ENCODE results near the gene SPHKAP. TPM values are rescaled to one million over a fixed set of nuclear protein-coding genes. Genes with fewer than 3 reads are reported as not detected.

SPHKAP gene
- total and polyA plus RNA-seq, 2 of the 13 experiments (the other 11 are each of a cell fraction or from before 2014, with no cell fraction given) = not detected

DNA sequence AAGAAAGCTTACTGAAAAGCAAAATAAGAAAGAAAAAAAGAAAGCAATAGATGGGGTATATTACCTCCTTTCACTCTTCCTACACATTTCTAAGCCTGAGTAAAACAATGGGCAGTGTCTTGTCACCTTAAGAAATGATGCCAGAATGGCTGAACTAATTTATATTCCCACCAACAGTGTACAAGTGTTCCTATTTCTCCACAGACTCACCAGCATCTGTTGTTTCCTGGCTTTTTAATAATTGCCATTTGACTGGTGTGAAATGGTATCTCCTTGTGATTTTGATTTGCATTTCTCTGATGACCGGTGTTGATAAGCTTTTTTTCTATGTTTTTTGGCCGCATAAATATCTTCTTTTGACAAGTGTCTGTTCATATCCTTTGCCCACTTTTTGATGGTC is 98.4 kb downstream of the SPHKAP start:
- 44% methylated on average over 2 of the region's 2 CpGs for WGBS (ENCODE audit: low lambda C conversion rate)
- in situ Hi-C loops (cut with HindIII; ENCODE audit: extremely low pct_ligation_motif_present, low pct_unique_long_range_greater_than_20kb) = no loop called here
- no peak overlapping the region for H3K9ac ChIP-seq (ENCODE audit: insufficient read depth, low read depth, low read length)

DNA sequence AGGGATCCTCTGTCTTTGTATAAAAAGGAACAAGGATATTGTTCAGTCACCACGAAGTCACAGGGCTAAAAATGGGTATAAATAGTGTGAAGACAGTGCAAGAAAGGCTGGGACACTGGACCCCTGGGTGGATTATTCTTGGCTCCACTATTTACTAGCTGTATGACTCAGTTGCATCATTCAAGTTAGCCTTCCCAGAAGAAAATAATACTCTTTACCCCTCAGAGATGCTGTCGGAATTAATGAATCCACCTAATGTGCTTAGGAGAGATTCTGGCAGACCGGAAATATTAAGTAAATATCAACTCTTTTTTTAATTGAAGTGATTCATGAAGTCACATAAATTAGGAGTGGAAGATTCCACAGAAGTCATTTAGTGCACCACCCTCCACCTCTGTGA is 98.9 kb downstream of the SPHKAP start:
- CTCF ChIA-PET (ENCODE audit: low intra/inter-chr PET ratio, low total read pairs) = no interaction called here
- ATAC-seq (no peak), FAIRE-seq (no peak), DNase-seq (ENCODE audit: low spot score) (no peak)
- no peaks in the 10 kb centered on the region for H3K36me3 ChIP-seq (replicated peaks in 1 of 2; ENCODE audit: control insufficient read depth in 1 of 2, insufficient read depth in 2 of 2, low read length in 2 of 2)
- POLR2A ChIA-PET = no interaction called here
- in situ Hi-C loops (cut with HindIII; ENCODE audit: extremely low pct_ligation_motif_present, low pct_unique_long_range_greater_than_20kb) = no loop called here
- no peaks in the 10 kb centered on the region for H3K4me1 ChIP-seq (ENCODE audit: insufficient read depth, low read length)
- no peaks in the 10 kb centered on the region for H3K79me2 ChIP-seq (ENCODE audit: insufficient read depth, low read length)
- H4K20me1 ChIP-seq (ENCODE audit: insufficient read depth, low read length) = no peaks in the 10 kb centered on the region
- peaks cover 13% of the 10 kb centered on the region for H3K9me3 ChIP-seq (ENCODE audit: low read length)
- no peak overlapping the region for H3K4me2 ChIP-seq (ENCODE audit: low read depth, low read length)
- H3K27me3 ChIP-seq (ENCODE audit: control insufficient read depth in 1 of 2, insufficient read depth in 2 of 2, low read length in 2 of 2) = no peaks in the 10 kb centered on the region
- no peak overlapping the region for H3K27ac ChIP-seq (ENCODE audit: extremely low read length, insufficient read depth, low read length)
- intact Hi-C loops (cut with micrococcal nuclease; ENCODE audit: unreplicated experiment) = no loop called here
- no peak overlapping the region for H2AFZ ChIP-seq (ENCODE audit: low read length)
- BruUV-seq (replicated peaks) = no TSS peak
- no peak overlapping the region for H3K9ac ChIP-seq (ENCODE audit: insufficient read depth, low read depth, low read length)
- 1% methylated on average over 3 of the region's 3 CpGs for WGBS (ENCODE audit: low lambda C conversion rate)
- H3K4me3 ChIP-seq (replicated peaks in 1 of 3; ENCODE audit: insufficient read depth in 1 of 3, low read depth in 2 of 3, low read length in 3 of 3) = no peak overlapping the region
- TF ChIP-seq ATF1 (CRISPR knock-in tag; IDR thresholded peaks at IDR 0.05) (no peak), SETDB1 (CRISPR knock-in tag; IDR thresholded peaks at IDR 0.05; ENCODE audit: borderline replicate concordance) (no peak)
- TF ChIP-seq, protein P1, sequence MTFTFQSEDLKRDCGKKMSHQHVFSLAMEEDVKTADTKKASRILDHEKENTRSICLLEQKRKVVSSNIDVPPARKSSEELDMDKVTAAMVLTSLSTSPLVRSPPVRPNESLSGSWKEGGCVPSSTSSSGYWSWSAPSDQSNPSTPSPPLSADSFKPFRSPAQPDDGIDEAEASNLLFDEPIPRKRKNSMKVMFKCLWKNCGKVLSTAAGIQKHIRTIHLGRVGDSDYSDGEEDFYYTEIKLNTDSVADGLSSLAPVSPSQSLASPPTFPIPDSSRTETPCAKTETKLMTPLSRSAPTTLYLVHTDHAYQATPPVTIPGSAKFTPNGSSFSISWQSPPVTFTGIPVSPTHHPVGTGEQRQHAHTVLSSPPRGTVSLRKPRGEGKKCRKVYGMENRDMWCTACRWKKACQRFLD (CRISPR knock-in tag; IDR thresholded peaks at IDR 0.05; ENCODE audit: borderline replicate concordance) = no peak
- TF ChIP-seq, protein P2, sequence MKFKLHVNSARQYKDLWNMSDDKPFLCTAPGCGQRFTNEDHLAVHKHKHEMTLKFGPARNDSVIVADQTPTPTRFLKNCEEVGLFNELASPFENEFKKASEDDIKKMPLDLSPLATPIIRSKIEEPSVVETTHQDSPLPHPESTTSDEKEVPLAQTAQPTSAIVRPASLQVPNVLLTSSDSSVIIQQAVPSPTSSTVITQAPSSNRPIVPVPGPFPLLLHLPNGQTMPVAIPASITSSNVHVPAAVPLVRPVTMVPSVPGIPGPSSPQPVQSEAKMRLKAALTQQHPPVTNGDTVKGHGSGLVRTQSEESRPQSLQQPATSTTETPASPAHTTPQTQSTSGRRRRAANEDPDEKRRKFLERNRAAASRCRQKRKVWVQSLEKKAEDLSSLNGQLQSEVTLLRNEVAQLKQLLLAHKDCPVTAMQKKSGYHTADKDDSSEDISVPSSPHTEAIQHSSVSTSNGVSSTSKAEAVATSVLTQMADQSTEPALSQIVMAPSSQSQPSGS (CRISPR knock-in tag; IDR thresholded peaks at IDR 0.05) = no peak
- TF ChIP-seq, protein P3, sequence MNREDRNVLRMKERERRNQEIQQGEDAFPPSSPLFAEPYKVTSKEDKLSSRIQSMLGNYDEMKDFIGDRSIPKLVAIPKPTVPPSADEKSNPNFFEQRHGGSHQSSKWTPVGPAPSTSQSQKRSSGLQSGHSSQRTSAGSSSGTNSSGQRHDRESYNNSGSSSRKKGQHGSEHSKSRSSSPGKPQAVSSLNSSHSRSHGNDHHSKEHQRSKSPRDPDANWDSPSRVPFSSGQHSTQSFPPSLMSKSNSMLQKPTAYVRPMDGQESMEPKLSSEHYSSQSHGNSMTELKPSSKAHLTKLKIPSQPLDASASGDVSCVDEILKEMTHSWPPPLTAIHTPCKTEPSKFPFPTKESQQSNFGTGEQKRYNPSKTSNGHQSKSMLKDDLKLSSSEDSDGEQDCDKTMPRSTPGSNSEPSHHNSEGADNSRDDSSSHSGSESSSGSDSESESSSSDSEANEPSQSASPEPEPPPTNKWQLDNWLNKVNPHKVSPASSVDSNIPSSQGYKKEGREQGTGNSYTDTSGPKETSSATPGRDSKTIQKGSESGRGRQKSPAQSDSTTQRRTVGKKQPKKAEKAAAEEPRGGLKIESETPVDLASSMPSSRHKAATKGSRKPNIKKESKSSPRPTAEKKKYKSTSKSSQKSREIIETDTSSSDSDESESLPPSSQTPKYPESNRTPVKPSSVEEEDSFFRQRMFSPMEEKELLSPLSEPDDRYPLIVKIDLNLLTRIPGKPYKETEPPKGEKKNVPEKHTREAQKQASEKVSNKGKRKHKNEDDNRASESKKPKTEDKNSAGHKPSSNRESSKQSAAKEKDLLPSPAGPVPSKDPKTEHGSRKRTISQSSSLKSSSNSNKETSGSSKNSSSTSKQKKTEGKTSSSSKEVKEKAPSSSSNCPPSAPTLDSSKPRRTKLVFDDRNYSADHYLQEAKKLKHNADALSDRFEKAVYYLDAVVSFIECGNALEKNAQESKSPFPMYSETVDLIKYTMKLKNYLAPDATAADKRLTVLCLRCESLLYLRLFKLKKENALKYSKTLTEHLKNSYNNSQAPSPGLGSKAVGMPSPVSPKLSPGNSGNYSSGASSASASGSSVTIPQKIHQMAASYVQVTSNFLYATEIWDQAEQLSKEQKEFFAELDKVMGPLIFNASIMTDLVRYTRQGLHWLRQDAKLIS (CRISPR knock-in tag; IDR thresholded peaks at IDR 0.05) = no peak

More for the DNA sequence above, 98.4 kb downstream of the SPHKAP start:
- Histone ChIP-seq H3K79me2 (ENCODE audit: insufficient read depth, low read length) (no peaks in the 10 kb centered on the region), H3K9me3 (ENCODE audit: low read length) (peaks cover 13% of the 10 kb centered on the region), H3K4me1 (ENCODE audit: insufficient read depth, low read length) (no peaks in the 10 kb centered on the region), H3K4me3 (replicated peaks in 1 of 3; ENCODE audit: insufficient read depth in 1 of 3, low read depth in 2 of 3, low read length in 3 of 3) (no peak overlapping the region), H3K27ac (ENCODE audit: extremely low read length, insufficient read depth, low read length) (no peak overlapping the region), H3K4me2 (ENCODE audit: low read depth, low read length) (no peak overlapping the region), H3K27me3 (ENCODE audit: control insufficient read depth in 1 of 2, insufficient read depth in 2 of 2, low read length in 2 of 2) (no peaks in the 10 kb centered on the region), H3K36me3 (replicated peaks in 1 of 2; ENCODE audit: control insufficient read depth in 1 of 2, insufficient read depth in 2 of 2, low read length in 2 of 2) (no peaks in the 10 kb centered on the region), H2AFZ (ENCODE audit: low read length) (no peak overlapping the region), H4K20me1 (ENCODE audit: insufficient read depth, low read length) (no peaks in the 10 kb centered on the region)
- ChIA-PET CTCF (ENCODE audit: low intra/inter-chr PET ratio, low total read pairs) (no interaction called here), POLR2A (no interaction called here)
- ATAC-seq (no peak), FAIRE-seq (no peak), DNase-seq (ENCODE audit: low spot score) (no peak)
- intact Hi-C loops (cut with micrococcal nuclease; ENCODE audit: unreplicated experiment) = no loop called here
- no TSS peak for BruUV-seq (replicated peaks)
- TF ChIP-seq ZNF230 (CRISPR knock-in tag; IDR thresholded peaks at IDR 0.05) (no peak), ZNF333 (CRISPR knock-in tag; IDR thresholded peaks at IDR 0.05; ENCODE audit: borderline replicate concordance) (no peak), ZNF703 (CRISPR knock-in tag; IDR thresholded peaks at IDR 0.05; ENCODE audit: borderline replicate concordance) (no peak), TGIF2 (CRISPR knock-in tag; IDR thresholded peaks at IDR 0.05) (no peak), POLR2A (IDR thresholded peaks at IDR 0.05; ENCODE audit: insufficient read depth in 1 of 2, low read depth in 2 of 2, low read length in 2 of 2) (no peak), ZNF549 (CRISPR knock-in tag; IDR thresholded peaks at IDR 0.05) (no peak), NCOA2 (CRISPR knock-in tag; IDR thresholded peaks at IDR 0.05) (no peak), IRX3 (CRISPR knock-in tag; IDR thresholded peaks at IDR 0.05; ENCODE audit: borderline replicate concordance, low read depth) (no peak), ZNF790 (CRISPR knock-in tag; IDR thresholded peaks at IDR 0.05; ENCODE audit: borderline replicate concordance) (no peak), PRMT3 (CRISPR knock-in tag; IDR thresholded peaks at IDR 0.05; ENCODE audit: borderline replicate concordance, low read depth) (no peak)
- TF ChIP-seq, protein P4, sequence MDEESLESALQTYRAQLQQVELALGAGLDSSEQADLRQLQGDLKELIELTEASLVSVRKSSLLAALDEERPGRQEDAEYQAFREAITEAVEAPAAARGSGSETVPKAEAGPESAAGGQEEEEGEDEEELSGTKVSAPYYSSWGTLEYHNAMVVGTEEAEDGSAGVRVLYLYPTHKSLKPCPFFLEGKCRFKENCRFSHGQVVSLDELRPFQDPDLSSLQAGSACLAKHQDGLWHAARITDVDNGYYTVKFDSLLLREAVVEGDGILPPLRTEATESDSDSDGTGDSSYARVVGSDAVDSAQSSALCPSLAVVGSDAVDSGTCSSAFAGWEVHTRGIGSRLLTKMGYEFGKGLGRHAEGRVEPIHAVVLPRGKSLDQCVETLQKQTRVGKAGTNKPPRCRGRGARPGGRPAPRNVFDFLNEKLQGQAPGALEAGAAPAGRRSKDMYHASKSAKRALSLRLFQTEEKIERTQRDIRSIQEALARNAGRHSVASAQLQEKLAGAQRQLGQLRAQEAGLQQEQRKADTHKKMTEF (CRISPR knock-in tag; IDR thresholded peaks at IDR 0.05) = no peak
